HG02981 (cell line): ENCODE results near the gene AKTIP.
"Not testable (repeated sequence)": the region's sequence is repeated elsewhere in the genome, so short reads cannot be mapped to it uniquely, and the experiment has no call there.

Source experiments
- ATAC-seq: cut with Tn5 transposase; IDR thresholded peaks from one replicate; pipeline ENCODE4 v1.9.1; 2021; ENCODE audit warnings: mild to moderate bottlenecking, moderate library complexity; ENCODE audit not compliant: unreplicated experiment

The AKTIP gene

GRCh38 chr16:53502331-53503269, at the start of gene AKTIP:
AKTIP (minus strand) TSS chr16:53503209; CDS start chr16:53500259, 2,950 bp downstream.
- peak; percentile 27 for ATAC-seq

DNA sequence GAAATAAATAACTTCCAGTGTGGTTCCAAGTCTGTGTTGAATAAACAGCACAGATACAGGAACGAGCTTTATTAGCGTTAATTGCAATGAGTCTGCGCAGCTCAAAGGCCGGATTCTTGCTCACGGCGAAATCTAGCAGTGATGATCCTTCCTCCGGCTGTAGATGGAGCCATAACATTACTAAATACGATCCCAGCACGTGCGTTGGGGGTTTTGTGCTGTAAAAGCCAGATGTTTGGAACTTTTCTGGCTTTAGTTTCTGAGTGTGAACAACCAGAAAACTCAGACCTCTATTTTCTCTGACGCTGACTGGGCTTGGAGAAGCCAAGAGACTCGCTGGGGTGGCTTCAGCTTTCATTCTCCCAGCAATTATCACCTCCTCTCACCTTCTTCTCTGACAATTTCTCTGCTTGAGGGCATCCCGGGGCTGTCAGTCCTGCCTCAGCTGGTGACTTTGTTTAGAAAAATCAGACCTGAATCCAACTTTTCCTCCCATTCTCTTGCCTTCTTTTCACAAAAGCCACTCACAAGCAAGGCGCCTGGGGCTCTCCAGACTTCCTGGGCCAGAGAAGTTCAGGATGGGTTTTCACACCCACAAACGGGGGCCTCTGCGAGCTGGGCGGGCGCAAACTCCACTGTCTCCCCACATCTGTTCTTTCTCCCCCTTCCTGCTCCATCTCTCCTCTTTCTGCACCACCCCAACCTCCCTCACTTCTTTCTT, 47.1 kb upstream of the AKTIP start:
- ATAC-seq = no peak

GRCh38 chr16:53546988-53547391, 44.0 kb upstream of the AKTIP start:
- no peak for ATAC-seq

- ATAC-seq = no peak
Measured at GRCh38 chr16:53545433-53545832, 42.4 kb upstream of the AKTIP start.

- no peak for ATAC-seq
Measured at GRCh38 chr16:53542283-53542682, 39.3 kb upstream of the AKTIP start.

DNA sequence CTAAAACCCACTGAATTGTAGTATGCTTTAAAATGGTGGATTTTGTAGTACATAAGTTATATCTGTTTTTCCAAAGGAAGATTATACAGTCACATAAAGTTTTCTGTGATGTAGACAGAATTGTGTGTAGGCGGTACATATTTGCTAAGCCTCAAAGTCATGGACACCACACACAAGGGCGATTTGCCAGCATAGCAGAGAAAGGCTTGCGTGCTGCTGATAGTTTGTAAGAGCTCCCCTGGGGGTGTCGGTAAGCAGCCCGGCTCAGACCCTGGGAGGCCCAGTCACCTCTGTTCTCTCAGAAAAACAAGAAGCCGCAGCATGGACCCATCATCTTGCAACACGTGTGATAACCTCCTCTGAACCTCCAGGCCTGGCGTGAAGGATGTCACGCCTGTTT, 38.3 kb upstream of the AKTIP start:
- no peak for ATAC-seq

GRCh38 chr16:53539759-53540718, 37.0 kb upstream of the AKTIP start:
- ATAC-seq = not testable (repeated sequence)

DNA sequence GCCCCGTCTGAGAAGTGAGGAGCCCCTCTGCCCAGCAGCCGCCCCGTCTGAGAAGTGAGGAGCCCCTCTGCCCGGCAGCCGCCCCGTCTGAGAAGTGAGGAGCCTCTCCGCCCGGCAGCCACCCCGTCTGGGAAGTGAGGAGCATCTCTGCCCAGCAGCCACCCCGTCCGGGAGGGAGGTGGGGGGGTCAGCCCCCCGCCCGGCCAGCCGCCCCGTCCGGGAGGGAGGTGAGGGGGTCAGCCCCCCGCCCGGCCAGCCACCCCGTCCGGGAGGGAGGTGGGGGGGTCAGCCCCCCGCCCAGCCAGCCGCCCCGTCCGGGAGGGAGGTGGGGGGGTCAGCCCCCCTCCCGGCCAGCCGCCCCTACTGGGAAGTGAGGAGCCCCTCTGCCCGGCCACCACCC, 36.3 kb upstream of the AKTIP start:
- not testable (repeated sequence) for ATAC-seq

DNA sequence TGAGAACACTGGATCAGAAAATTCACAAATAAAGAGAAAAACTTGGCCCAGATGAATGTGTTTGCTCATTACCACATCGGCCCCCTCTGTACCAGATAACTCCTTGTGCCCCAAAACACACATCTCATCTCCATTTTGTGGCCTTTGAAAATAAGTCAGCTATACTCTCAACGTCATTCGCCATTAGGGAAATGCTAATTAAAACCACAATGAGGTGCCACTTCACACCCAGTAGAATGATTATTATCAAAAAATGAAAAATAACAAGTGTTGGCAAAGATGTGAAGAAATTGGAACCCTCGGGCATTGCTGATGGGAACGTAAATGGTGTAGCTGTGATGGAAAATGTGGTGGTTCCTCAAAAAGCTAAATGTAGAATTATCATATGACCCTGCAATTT, 34.6 kb upstream of the AKTIP start:
- ATAC-seq = no peak

DNA sequence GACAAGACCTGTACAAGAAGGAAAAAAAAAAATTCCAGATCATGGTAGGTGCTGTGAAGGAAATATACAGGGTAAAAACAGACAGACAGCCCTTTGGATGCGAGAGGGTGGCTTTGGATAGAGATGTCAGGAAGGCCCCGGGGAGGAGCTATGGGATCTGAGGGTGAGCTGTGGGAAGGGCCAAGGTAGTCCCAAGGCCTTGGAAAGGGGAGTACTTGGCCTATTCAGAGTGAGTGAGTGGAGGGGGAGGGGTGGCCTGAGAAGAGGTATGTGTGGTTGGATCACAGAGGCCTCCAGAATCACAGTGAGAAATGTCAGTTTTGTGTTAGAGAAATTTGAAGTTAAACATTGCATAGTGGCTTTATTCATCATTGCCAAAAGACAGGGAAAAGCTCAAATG, 31.2 kb upstream of the AKTIP start:
- ATAC-seq = no peak

GRCh38 chr16:53530741-53531140, 27.7 kb upstream of the AKTIP start:
- ATAC-seq = no peak

- ATAC-seq = no peak
Measured at GRCh38 chr16:53530046-53530445, 27.0 kb upstream of the AKTIP start.

- no peak for ATAC-seq
Measured at GRCh38 chr16:53529513-53529912, 26.5 kb upstream of the AKTIP start.

GRCh38 chr16:53528797-53529196, 25.8 kb upstream of the AKTIP start:
- no peak for ATAC-seq

- ATAC-seq = no peak
Measured at GRCh38 chr16:53523971-53524548, 21.1 kb upstream of the AKTIP start.

DNA sequence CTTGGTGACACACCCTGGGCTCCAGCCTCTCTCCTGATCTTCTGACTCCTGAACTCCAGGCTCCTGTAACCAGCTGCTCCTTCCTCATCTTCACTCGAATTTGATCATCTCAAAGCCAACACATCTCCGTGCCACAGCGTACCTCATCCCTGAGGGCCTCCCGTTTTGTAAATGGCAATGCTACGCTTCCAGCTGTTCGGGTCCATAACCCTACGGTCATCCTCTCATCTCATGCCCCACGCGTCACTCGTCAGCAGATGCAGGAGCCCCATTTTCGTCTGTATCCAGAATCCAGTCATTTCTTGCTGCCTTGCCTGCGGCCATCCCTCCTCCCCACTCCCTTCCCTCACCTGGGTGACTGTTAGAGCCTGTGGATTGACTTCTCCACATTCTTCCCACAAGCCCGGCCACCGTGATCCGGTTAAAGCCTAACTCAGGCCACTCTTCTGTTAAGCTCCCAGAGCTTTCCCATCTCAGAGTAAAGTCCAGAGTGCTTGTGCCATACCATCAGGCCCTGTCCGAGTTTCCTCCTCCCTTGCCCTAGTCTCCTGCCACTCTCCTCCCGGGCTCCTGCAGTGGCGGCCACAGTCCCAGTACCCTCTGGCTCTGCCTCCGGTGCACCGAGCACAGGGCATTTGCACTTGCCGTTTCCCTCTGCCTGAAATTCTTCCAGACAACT, 20.3 kb upstream of the AKTIP start:
- ATAC-seq = no peak

DNA sequence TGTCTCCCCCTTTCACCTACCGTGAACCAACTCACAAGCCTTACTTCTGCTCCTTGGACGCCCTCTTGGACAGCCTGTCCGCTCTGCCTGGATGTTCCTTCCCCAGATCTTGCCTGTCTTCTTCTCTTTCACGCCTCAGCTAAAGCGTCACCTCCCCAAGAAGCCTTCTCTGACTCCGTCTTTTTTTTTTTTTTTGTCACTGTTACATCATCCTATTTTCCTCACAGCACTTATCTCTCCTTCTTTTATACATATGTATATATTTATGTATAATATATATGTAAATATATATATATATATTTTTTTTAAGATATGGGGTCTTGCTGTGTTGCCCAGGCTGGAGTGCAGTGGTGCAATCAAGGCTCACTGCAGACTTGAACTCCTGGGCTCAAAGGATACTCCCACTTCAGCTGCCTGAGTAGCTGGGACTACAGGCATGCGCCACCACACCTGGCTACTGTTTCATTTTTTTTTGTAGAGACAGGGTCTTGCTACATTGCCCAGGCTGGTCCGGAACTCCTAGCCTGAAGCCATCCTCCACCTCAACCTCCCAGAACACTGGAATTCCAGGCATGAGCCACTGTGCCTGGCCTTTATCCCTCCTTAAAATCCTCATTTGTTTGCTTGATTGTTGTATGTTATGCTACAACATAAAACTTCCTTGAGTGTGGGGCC, 16.5 kb upstream of the AKTIP start:
- ATAC-seq = no peak

DNA sequence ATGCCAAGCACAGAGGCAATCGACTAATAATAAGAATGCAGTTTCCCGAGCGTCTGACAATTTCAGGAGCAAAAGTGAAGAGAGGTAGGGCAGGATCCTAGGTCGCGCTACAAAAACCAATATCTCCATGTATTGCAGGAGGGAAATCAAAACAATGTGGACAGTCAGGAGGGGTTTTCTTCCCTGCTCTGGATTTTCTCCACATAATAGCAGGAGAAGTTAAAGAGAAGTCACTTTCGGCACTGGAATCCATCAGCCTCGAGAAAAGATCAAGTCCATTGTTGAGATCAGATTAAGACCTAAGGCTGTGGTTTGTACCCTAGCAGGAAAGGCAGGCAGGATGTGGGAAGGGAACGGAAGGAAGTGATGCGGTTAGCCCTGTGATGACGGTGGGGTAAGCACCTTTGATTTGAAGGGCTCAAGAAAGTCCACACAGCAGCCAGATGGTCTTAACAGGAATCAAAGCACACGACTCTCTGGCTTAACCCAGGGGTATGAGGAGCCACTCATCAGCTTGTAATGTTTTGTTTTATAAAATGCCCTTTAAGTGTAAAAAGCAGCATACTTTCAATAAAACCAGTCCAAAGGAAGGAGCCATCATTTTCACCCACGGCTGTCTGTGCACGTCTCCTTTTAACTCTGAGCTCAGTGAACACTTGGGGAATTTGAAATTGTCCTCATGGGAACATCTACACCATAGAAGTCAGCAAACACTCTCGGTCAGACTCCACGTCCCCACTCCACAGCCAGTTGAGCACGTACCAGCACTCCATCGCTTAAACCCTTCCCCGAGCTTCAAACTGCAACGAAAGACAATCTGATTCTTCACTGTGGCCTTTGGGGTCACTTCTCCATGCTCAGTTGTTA, 15.8 kb upstream of the AKTIP start:
- peak; percentile 97 for ATAC-seq
